ENCODE measurements around the gene HLCS.

HLCS gene

GRCh38 chr21:36804874-36805611 is 161.4 kb downstream of the HLCS start:
- DNase-seq = no peak

GRCh38 chr21:36803816-36804439 is 162.5 kb downstream of the HLCS start:
- DNase-seq = peak in 1 of 14 donors; percentile 46

GRCh38 chr21:36803051-36803645 is 163.3 kb downstream of the HLCS start:
- DNase-seq = peak in 11 of 14 donors; percentile 13 to 79 (median 45)

GRCh38 chr21:36800734-36801133 is 165.7 kb downstream of the HLCS start:
- no peak for DNase-seq

- no peak for DNase-seq
Observed at GRCh38 chr21:36799869-36800268, 166.6 kb downstream of the HLCS start.

GRCh38 chr21:36798491-36798890 is 168.0 kb downstream of the HLCS start:
- no peak for DNase-seq

- no peak for DNase-seq
Observed at GRCh38 chr21:36796070-36796469, 170.4 kb downstream of the HLCS start.

GRCh38 chr21:36792505-36792967 is 173.9 kb downstream of the HLCS start:
- peak in 3 of 14 donors; percentile 18 to 82 (median 45) for DNase-seq

- DNase-seq = peak in 4 of 14 donors; percentile 6 to 82 (median 22)
Observed at GRCh38 chr21:36791695-36792470, 174.6 kb downstream of the HLCS start.

GRCh38 chr21:36791180-36791579 is 175.3 kb downstream of the HLCS start:
- DNase-seq = peak in 2 of 14 donors; percentile 32 to 66

- peak in 1 of 14 donors; percentile 90 for DNase-seq
Observed at GRCh38 chr21:36790616-36791015, 175.9 kb downstream of the HLCS start.

GRCh38 chr21:36788120-36788638 is 178.3 kb downstream of the HLCS start:
- DNase-seq = no peak

GRCh38 chr21:36786186-36786585 is 180.3 kb downstream of the HLCS start:
- DNase-seq = no peak

GRCh38 chr21:36785615-36786014 is 180.9 kb downstream of the HLCS start:
- DNase-seq = no peak

GRCh38 chr21:36784947-36785346 is 181.5 kb downstream of the HLCS start:
- no peak for DNase-seq

GRCh38 chr21:36783612-36784374 is 182.7 kb downstream of the HLCS start:
- no peak for DNase-seq

- DNase-seq = no peak
Observed at GRCh38 chr21:36780861-36781260, 185.6 kb downstream of the HLCS start.

GRCh38 chr21:36776981-36777617 is 189.4 kb downstream of the HLCS start:
- no peak for DNase-seq

GRCh38 chr21:36773995-36774394 is 192.5 kb downstream of the HLCS start:
- no peak for DNase-seq

- peak in 5 of 14 donors; percentile 26 to 88 (median 35) for DNase-seq
Observed at GRCh38 chr21:36773117-36773516, 193.4 kb downstream of the HLCS start.
